ENCODE results near the gene PGC. TPM values are rescaled to one million over a fixed set of nuclear protein-coding genes. Genes with fewer than 3 reads are reported as not detected.

PGC gene
- not detected in 2 replicates for total RNA-seq
- long read RNA-seq, result 0 reads

- Mint-ChIP-seq H3K4me3 (ENCODE audit: low read depth) (no peak within 1 kb of the TSS), H3K27ac (no peak within 1 kb of the TSS), H3K9me3 (ENCODE audit: low read depth) (no peaks in the 10 kb centered on the region), H3K36me3 (ENCODE audit: insufficient read depth) (no peaks in the 10 kb centered on the region), H3K4me1 (ENCODE audit: low read depth) (peaks cover 5% of the 10 kb centered on the region), H3K27me3 (peaks cover 15% of the 10 kb centered on the region)
- no peak for DNase-seq (ENCODE audit: low spot score, unreplicated experiment)
- no peak for TF ChIP-seq CTCF (IDR thresholded peaks at IDR 0.05; ENCODE audit: unreplicated experiment)
These were observed at the start of gene PGC for GRCh38 chr6:41747256-41748101. Gene PGC (minus strand): TSS chr6:41747397. CDS start chr6:41747334, 63 bp downstream.

GRCh38 chr6:41796474-41796873, 49.3 kb upstream of the PGC start:
- Mint-ChIP-seq H3K4me1 (ENCODE audit: low read depth) (peaks cover 10% of the 10 kb centered on the region), H3K27me3 (no peaks in the 10 kb centered on the region), H3K9me3 (ENCODE audit: low read depth) (no peaks in the 10 kb centered on the region), H3K4me3 (ENCODE audit: low read depth) (no peak overlapping the region), H3K27ac (no peak overlapping the region), H3K36me3 (ENCODE audit: insufficient read depth) (peaks cover 5% of the 10 kb centered on the region)
- no peak for TF ChIP-seq CTCF (IDR thresholded peaks at IDR 0.05; ENCODE audit: unreplicated experiment)
- DNase-seq (ENCODE audit: low spot score, unreplicated experiment), result no peak

GRCh38 chr6:41791984-41792383, 44.8 kb upstream of the PGC start:
- Mint-ChIP-seq H3K4me3 (ENCODE audit: low read depth) (no peak overlapping the region), H3K27ac (peak overlapping the region; percentile 81), H3K4me1 (ENCODE audit: low read depth) (peaks cover 2% of the 10 kb centered on the region), H3K27me3 (no peaks in the 10 kb centered on the region), H3K36me3 (ENCODE audit: insufficient read depth) (peaks cover 6% of the 10 kb centered on the region), H3K9me3 (ENCODE audit: low read depth) (no peaks in the 10 kb centered on the region)
- TF ChIP-seq CTCF (IDR thresholded peaks at IDR 0.05; ENCODE audit: unreplicated experiment), result no peak
- DNase-seq (ENCODE audit: low spot score, unreplicated experiment), result no peak

GRCh38 chr6:41791305-41791704, 44.1 kb upstream of the PGC start:
- DNase-seq (ENCODE audit: low spot score, unreplicated experiment), result no peak
- Mint-ChIP-seq H3K9me3 (ENCODE audit: low read depth) (no peaks in the 10 kb centered on the region), H3K27me3 (no peaks in the 10 kb centered on the region), H3K36me3 (ENCODE audit: insufficient read depth) (peaks cover 5% of the 10 kb centered on the region), H3K4me1 (ENCODE audit: low read depth) (peaks cover 2% of the 10 kb centered on the region), H3K4me3 (ENCODE audit: low read depth) (no peak overlapping the region), H3K27ac (no peak overlapping the region)
- TF ChIP-seq CTCF (IDR thresholded peaks at IDR 0.05; ENCODE audit: unreplicated experiment), result no peak

GRCh38 chr6:41790045-41790444, 42.8 kb upstream of the PGC start:
- no peak for TF ChIP-seq CTCF (IDR thresholded peaks at IDR 0.05; ENCODE audit: unreplicated experiment)
- no peaks in the 10 kb centered on the region for H3K27me3 Mint-ChIP-seq
- DNase-seq (ENCODE audit: low spot score, unreplicated experiment), result no peak
- peaks cover 5% of the 10 kb centered on the region for H3K36me3 Mint-ChIP-seq (ENCODE audit: insufficient read depth)
- H3K4me1 Mint-ChIP-seq (ENCODE audit: low read depth), result peaks cover 6% of the 10 kb centered on the region
- H3K4me3 Mint-ChIP-seq (ENCODE audit: low read depth), result no peak overlapping the region
- no peaks in the 10 kb centered on the region for H3K9me3 Mint-ChIP-seq (ENCODE audit: low read depth)
- H3K27ac Mint-ChIP-seq, result no peak overlapping the region

Measured in progenitor cell of endocrine pancreas (in vitro differentiated cells).